B cell (primary cell): ENCODE results near the gene REPS2. TPM values are rescaled to one million over a fixed set of nuclear protein-coding genes. Genes with fewer than 3 reads are reported as not detected.

ENCODE experiments used
- ATAC-seq: fragments of 200-7000 bp; cut with Tn5 transposase; one replicate; pipeline ENCODE4 v1.10.0; 2021; ENCODE audit warnings: low read depth, mild to moderate bottlenecking, moderate number of reproducible peaks, moderate library complexity
- CTCF ChIA-PET: fragments of 350-600 bp; sonication (Branson Sonifier 250); formaldehyde crosslinking; loops from one replicate; lab custom pipeline; 2021; ENCODE audit warnings: antibody characterized with exemption, inconsistent platforms; lab: Charles Lee
- POLR2A ChIA-PET: fragments of 350-600 bp; sonication (Branson Sonifier 250); formaldehyde crosslinking; loops from one replicate; lab custom pipeline; 2021; ENCODE audit warnings: antibody characterized with exemption; lab: Charles Lee
- DNase-seq: peaks from one replicate; pipeline ENCODE4 v3.0.0; 2013
- H2AFZ ChIP-seq: 2 replicates; pipeline ENCODE4 v1.6.1; 2012; ENCODE audit warnings: mild to moderate bottlenecking, low read depth, low read length; ENCODE audit not compliant: insufficient read depth, poor library complexity, severe bottlenecking
- H3K27ac ChIP-seq, 2 donors: 1 replicate in 1 of 2; 2 replicates in 1 of 2; pipeline ENCODE4 v1.5.1; 2012 to 2013; ENCODE audit warnings: low read length in 2 of 2, mild to moderate bottlenecking in 2 of 2, moderate library complexity in 1 of 2
- H3K27me3 ChIP-seq, 4 experiments: fragments of 200-600 bp in 1 of 4; sonication (generic) in 1 of 4; replicated peaks in 1 of 4; 1 replicate in 2 of 4; 2 replicates in 2 of 4; pipeline versions ENCODE4 v1.6.1 to v1.7.0; 2013 to 2016; ENCODE audit warnings: low read length in 3 of 4, mild to moderate bottlenecking in 2 of 4, mixed read lengths in 1 of 4, moderate library complexity in 1 of 4; ENCODE audit not compliant: insufficient read depth in 4 of 4, control insufficient read depth in 3 of 4; ENCODE audit errors: control extremely low read depth in 1 of 4
- H3K36me3 ChIP-seq, 2 experiments: replicated peaks in 1 of 2; 1 replicate in 1 of 2; 2 replicates in 1 of 2; pipeline versions ENCODE4 v1.6.1 to v1.7.1; 2013; ENCODE audit warnings: low read length in 1 of 2; ENCODE audit not compliant: insufficient read depth in 2 of 2, control insufficient read depth in 1 of 2; ENCODE audit errors: control extremely low read depth in 1 of 2, extremely low read depth in 1 of 2
- H3K4me1 ChIP-seq, 2 donors: fragments of 200-600 bp in 1 of 2; sonication (generic) in 1 of 2; 1 replicate in 1 of 2; 2 replicates in 1 of 2; pipeline versions ENCODE4 v1.5.1 to v1.6.1; 2013 to 2017; ENCODE audit warnings: low read length in 2 of 2; ENCODE audit not compliant: control insufficient read depth in 2 of 2, insufficient read depth in 2 of 2
- H3K4me2 ChIP-seq: replicated peaks from 2 replicates; pipeline ENCODE3; 2012; ENCODE audit warnings: mild to moderate bottlenecking, low read depth, low read length; ENCODE audit not compliant: poor library complexity, severe bottlenecking
- H3K4me3 ChIP-seq, 5 experiments: fragments of 200-600 bp in 1 of 5; sonication (generic) in 1 of 5; 1 replicate in 3 of 5; 2 replicates in 2 of 5; pipeline versions ENCODE4 v1.5.1 to v1.7.0; 2011 to 2016; ENCODE audit warnings: low read length in 4 of 5, mild to moderate bottlenecking in 4 of 5, low read depth in 2 of 5, control low read depth in 1 of 5, moderate library complexity in 1 of 5; ENCODE audit not compliant: insufficient read depth in 1 of 5; ENCODE audit errors: control extremely low read depth in 1 of 5, extremely low read depth in 1 of 5
- H3K79me2 ChIP-seq: fragments of 200-600 bp; sonication (generic); one replicate; pipeline ENCODE4 v1.6.0; 2016; ENCODE audit warnings: low read length; ENCODE audit not compliant: control insufficient read depth, insufficient read depth
- H3K9ac ChIP-seq: fragments of 200-600 bp; sonication (generic); 2 replicates; pipeline ENCODE4 v1.6.1; 2017; ENCODE audit warnings: mild to moderate bottlenecking, low read length, moderate library complexity
- H3K9me3 ChIP-seq, 3 donors: one replicate each; pipeline versions ENCODE4 v1.6.1 to v1.7.1; 2013; ENCODE audit warnings: low read length in 2 of 3; ENCODE audit not compliant: control insufficient read depth in 2 of 3, insufficient read depth in 1 of 3; ENCODE audit errors: control extremely low read depth in 1 of 3
- H4K20me1 ChIP-seq: 2 replicates; pipeline ENCODE4 v1.6.0; 2012; ENCODE audit warnings: mild to moderate bottlenecking, low read length; ENCODE audit not compliant: insufficient read depth, control insufficient read depth, poor library complexity, severe bottlenecking
- H3K27ac Mint-ChIP-seq: one replicate; pipeline ENCODE4 v1.8.0; 2021; ENCODE audit warnings: mixed read lengths
- H3K27me3 Mint-ChIP-seq: one replicate; pipeline ENCODE4 v1.8.0; 2021; ENCODE audit warnings: mixed read lengths
- H3K4me1 Mint-ChIP-seq: one replicate; pipeline ENCODE4 v1.8.0; 2021; ENCODE audit warnings: mixed read lengths
- H3K4me3 Mint-ChIP-seq: one replicate; pipeline ENCODE4 v1.8.0; 2021; ENCODE audit warnings: mixed read lengths
- H3K9me3 Mint-ChIP-seq: one replicate; pipeline ENCODE4 v1.8.0; 2022; ENCODE audit warnings: mixed read lengths; ENCODE audit not compliant: insufficient read depth
- EZH2 ChIP-seq: IDR thresholded peaks from 2 replicates; pipeline ENCODE4 v1.6.1; 2012; ENCODE audit warnings: borderline replicate concordance, low read depth, mild to moderate bottlenecking, moderate library complexity, low read length; ENCODE audit not compliant: insufficient read depth, poor library complexity, severe bottlenecking
- WGBS: methylation state at CpG from one replicate; pipeline ENCODE4 v1.1.5; 2013; ENCODE audit warnings: missing lambda C conversion rate; ENCODE audit not compliant: insufficient coverage; 5-methylcytosine and 5-hydroxymethylcytosine counted together
- intact Hi-C: fragments of 100-400 bp; cut with micrococcal nuclease; formaldehyde crosslinking; loops from one replicate; pipeline ENCODE4 v1.10.0; 2022
- polyA plus RNA-seq: library from polyadenylated mRNA; depleted of rRNA; stranded (reverse); fragments of >200 nt; gene quantifications from 2 replicates; pipeline ENCODE4 v1.2.3, GENCODE V29; 2012
- total RNA-seq, 2 donors: library from RNA; stranded (reverse); fragments of 120-200 nt in 1 of 2; gene quantifications; 1 replicate in 1 of 2; 2 replicates in 1 of 2; pipeline versions ENCODE4 v1.2.3 to v1.2.4, GENCODE V29; 2013 to 2022
- TF ChIP-seq, protein P1 (sequence below): fragments of 200-600 bp; IDR thresholded peaks from one replicate; pipeline ENCODE4 v1.8.0; 2022; ENCODE audit warnings: antibody characterized with exemption, mild to moderate bottlenecking

The REPS2 gene
- total and polyA plus RNA-seq, 2 donors (not counting 1 experiment from before 2014, with no cell fraction given), result 1.1 to 4.9 TPM

DNA sequence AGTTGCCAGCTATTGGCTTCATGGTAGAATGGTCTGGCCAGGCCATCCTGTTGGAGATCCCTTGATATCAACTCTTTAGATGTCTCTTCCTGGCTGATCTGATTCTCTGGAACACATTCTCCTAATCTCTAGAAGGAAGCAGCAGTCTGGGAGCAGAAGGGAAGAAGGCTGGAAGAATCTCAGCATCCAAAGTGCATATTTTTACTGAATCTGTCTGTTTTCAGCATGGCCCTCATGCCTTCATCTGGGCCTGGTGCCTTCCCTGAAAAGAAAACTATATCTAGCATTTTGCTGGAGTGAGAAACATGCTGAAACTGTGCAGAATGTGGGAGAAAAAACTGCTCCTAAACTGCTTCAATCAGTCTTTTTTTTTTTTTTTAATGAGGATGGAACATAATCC lies 148.7 kb downstream of the REPS2 start:
- no peak overlapping the region for H3K4me2 ChIP-seq
- no peaks in the 10 kb centered on the region for H3K9me3 Mint-ChIP-seq
- no peaks in the 10 kb centered on the region for H3K4me1 Mint-ChIP-seq
- H3K4me3 ChIP-seq, result no peak overlapping the region
- H3K27ac ChIP-seq, result no peak overlapping the region
- no peak for ATAC-seq
- no peak for DNase-seq
- H3K27ac Mint-ChIP-seq, result no peak overlapping the region
- no peak overlapping the region for H2AFZ ChIP-seq
- no peaks in the 10 kb centered on the region for H3K27me3 Mint-ChIP-seq
- no peaks in the 10 kb centered on the region for H3K9me3 ChIP-seq
- H3K79me2 ChIP-seq, result no peaks in the 10 kb centered on the region
- CTCF ChIA-PET, result no interaction called here
- no peaks in the 10 kb centered on the region for H3K36me3 ChIP-seq
- H3K4me3 Mint-ChIP-seq, result no peak overlapping the region
- no peaks in the 10 kb centered on the region for H3K4me1 ChIP-seq
- H4K20me1 ChIP-seq, result no peaks in the 10 kb centered on the region
- intact Hi-C loops, result no loop called here
- no peak overlapping the region for H3K9ac ChIP-seq
- POLR2A ChIA-PET, result no interaction called here
- TF ChIP-seq, protein P1, sequence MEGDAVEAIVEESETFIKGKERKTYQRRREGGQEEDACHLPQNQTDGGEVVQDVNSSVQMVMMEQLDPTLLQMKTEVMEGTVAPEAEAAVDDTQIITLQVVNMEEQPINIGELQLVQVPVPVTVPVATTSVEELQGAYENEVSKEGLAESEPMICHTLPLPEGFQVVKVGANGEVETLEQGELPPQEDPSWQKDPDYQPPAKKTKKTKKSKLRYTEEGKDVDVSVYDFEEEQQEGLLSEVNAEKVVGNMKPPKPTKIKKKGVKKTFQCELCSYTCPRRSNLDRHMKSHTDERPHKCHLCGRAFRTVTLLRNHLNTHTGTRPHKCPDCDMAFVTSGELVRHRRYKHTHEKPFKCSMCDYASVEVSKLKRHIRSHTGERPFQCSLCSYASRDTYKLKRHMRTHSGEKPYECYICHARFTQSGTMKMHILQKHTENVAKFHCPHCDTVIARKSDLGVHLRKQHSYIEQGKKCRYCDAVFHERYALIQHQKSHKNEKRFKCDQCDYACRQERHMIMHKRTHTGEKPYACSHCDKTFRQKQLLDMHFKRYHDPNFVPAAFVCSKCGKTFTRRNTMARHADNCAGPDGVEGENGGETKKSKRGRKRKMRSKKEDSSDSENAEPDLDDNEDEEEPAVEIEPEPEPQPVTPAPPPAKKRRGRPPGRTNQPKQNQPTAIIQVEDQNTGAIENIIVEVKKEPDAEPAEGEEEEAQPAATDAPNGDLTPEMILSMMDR, result no peak
- TF ChIP-seq EZH2, result no peak
- peaks cover 0 to 3% (median 0%) of the 10 kb centered on the region in 4 experiments for H3K27me3 ChIP-seq

DNA sequence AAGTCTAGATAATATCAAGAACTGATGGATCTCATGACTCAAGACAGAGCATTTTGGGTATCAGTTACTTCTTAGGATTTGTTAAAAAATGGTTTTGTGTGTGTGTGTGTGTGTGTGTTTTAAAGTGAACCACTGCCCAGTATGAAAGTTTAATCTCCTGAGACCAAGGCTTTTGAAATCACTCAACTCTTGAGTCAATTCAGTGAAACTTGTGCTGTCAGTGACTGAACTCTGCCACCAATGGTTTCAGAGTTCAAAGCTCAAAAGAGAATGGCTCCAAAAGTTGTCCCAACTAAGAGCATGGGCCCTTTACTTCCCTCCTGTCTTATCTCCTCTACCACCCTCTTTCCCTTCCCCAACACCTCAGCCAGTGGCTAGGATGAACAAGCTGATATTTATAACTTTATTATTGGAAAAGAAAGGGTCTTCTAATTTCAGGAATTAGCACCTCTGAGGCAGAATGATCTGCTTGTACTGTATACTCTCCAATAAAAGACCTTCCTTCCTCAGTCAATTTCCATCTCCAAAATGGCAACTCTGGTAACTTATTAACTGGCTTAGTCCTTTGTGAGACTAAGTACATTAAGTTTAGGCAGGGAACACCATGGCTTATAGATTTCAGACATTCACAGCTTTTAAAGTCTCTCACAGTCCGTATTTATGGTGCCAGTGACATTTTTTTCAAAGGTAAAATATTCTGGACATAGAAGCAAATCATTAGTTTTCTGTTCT lies 152.2 kb downstream of the REPS2 start:
- Histone ChIP-seq H3K9ac (no peak overlapping the region), H3K79me2 (no peaks in the 10 kb centered on the region), H3K4me2 (no peak overlapping the region), H3K36me3 (no peaks in the 10 kb centered on the region), H3K27ac (no peak overlapping the region), H4K20me1 (no peaks in the 10 kb centered on the region), H3K9me3 (no peaks in the 10 kb centered on the region), H3K27me3 (peaks cover 0 to 3% (median 0%) of the 10 kb centered on the region in 4 experiments), H3K4me3 (no peak overlapping the region), H2AFZ (no peak overlapping the region), H3K4me1 (no peaks in the 10 kb centered on the region)
- POLR2A ChIA-PET, result no interaction called here
- Mint-ChIP-seq H3K27ac (no peak overlapping the region), H3K27me3 (no peaks in the 10 kb centered on the region), H3K9me3 (no peaks in the 10 kb centered on the region), H3K4me1 (no peaks in the 10 kb centered on the region), H3K4me3 (no peak overlapping the region)
- intact Hi-C loops, result no loop called here
- CTCF ChIA-PET, result interaction anchor here (0.6 kb wide), 1 partner anchor 239 kb away, joined by 3 read pairs; no protein-coding TSS in a partner anchor
- ATAC-seq (no peak), DNase-seq (no peak)
- WGBS, result no CpG with 5 or more reads among the region's 1 CpG
- no peak for TF ChIP-seq EZH2
- TF ChIP-seq, protein P1, result no peak
